ENCODE data around the gene RHOJ.

Gene RHOJ

GRCh38 chr14:63205866-63206265 lies 1.6 kb downstream of the RHOJ start:
- no peak for DNase-seq (ENCODE audit: low read depth, low spot score)

- no peak for DNase-seq (ENCODE audit: low read depth, low spot score)
Measured at GRCh38 chr14:63209160-63209559, 4.9 kb downstream of the RHOJ start.

GRCh38 chr14:63210812-63211211 lies 6.6 kb downstream of the RHOJ start:
- no peak for DNase-seq (ENCODE audit: low read depth, low spot score)

- no peak for DNase-seq (ENCODE audit: low read depth, low spot score)
Measured at GRCh38 chr14:63212209-63212608, 8.0 kb downstream of the RHOJ start.

- DNase-seq (ENCODE audit: low read depth, low spot score), result no peak
Measured at GRCh38 chr14:63212776-63213500, 8.7 kb downstream of the RHOJ start.

- DNase-seq (ENCODE audit: low read depth, low spot score), result no peak
Measured at GRCh38 chr14:63214417-63215196, 10.4 kb downstream of the RHOJ start.

- DNase-seq (ENCODE audit: low read depth, low spot score), result no peak
Measured at GRCh38 chr14:63220526-63220925, 16.3 kb downstream of the RHOJ start.

- no peak for DNase-seq (ENCODE audit: low read depth, low spot score)
Measured at GRCh38 chr14:63223596-63223995, 19.4 kb downstream of the RHOJ start.

- no peak for DNase-seq (ENCODE audit: low read depth, low spot score)
Measured at GRCh38 chr14:63224196-63224595, 20.0 kb downstream of the RHOJ start.

- no peak for DNase-seq (ENCODE audit: low read depth, low spot score)
Measured at GRCh38 chr14:63228217-63228616, 24.0 kb downstream of the RHOJ start.

- no peak for DNase-seq (ENCODE audit: low read depth, low spot score)
Measured at GRCh38 chr14:63229330-63230059, 25.3 kb downstream of the RHOJ start.

GRCh38 chr14:63231766-63232165 lies 27.5 kb downstream of the RHOJ start:
- peak; percentile 13 for DNase-seq (ENCODE audit: low read depth, low spot score)

- no peak for DNase-seq (ENCODE audit: low read depth, low spot score)
Measured at GRCh38 chr14:63237791-63238190, 33.5 kb downstream of the RHOJ start.

- no peak for DNase-seq (ENCODE audit: low read depth, low spot score)
Measured at GRCh38 chr14:63240221-63240620, 36.0 kb downstream of the RHOJ start.

- DNase-seq (ENCODE audit: low read depth, low spot score), result no peak
Measured at GRCh38 chr14:63241096-63241495, 36.9 kb downstream of the RHOJ start.

GRCh38 chr14:63243646-63244045 lies 39.4 kb downstream of the RHOJ start:
- no peak for DNase-seq (ENCODE audit: low read depth, low spot score)

GRCh38 chr14:63245893-63246292 lies 41.6 kb downstream of the RHOJ start:
- DNase-seq (ENCODE audit: low read depth, low spot score), result no peak

- DNase-seq (ENCODE audit: low read depth, low spot score), result no peak
Measured at GRCh38 chr14:63248211-63248610, 44.0 kb downstream of the RHOJ start.

GRCh38 chr14:63249092-63249491 lies 44.8 kb downstream of the RHOJ start:
- DNase-seq (ENCODE audit: low read depth, low spot score), result no peak

GRCh38 chr14:63257299-63257698 lies 53.1 kb downstream of the RHOJ start:
- no peak for DNase-seq (ENCODE audit: low read depth, low spot score)

GRCh38 chr14:63262446-63262845 lies 58.2 kb downstream of the RHOJ start:
- DNase-seq (ENCODE audit: low read depth, low spot score), result no peak

GRCh38 chr14:63266106-63266505 lies 61.9 kb downstream of the RHOJ start:
- DNase-seq (ENCODE audit: low read depth, low spot score), result no peak

Measured in brain pericyte (primary cell).